Neuronal stem cell (in vitro differentiated cells): ENCODE measurements around the gene ENTR1.

Experiments used
- DNase-seq: peaks from one replicate; pipeline ENCODE4 v3.0.0-alpha.2; 2013; ENCODE audit warnings: low spot score
- H2AFZ ChIP-seq: one replicate; pipeline ENCODE4 v1.6.1; 2013; ENCODE audit warnings: mild to moderate bottlenecking, low read length, inconsistent platforms
- H2AK5ac ChIP-seq: 2 replicates; pipeline ENCODE4 v1.6.1; 2013; ENCODE audit warnings: low read depth, mild to moderate bottlenecking, inconsistent platforms, low read length, moderate library complexity, mixed read lengths
- H2BK120ac ChIP-seq: 2 replicates; pipeline ENCODE4 v1.6.1; 2013; ENCODE audit warnings: low read depth, mild to moderate bottlenecking, inconsistent platforms, low read length, moderate library complexity, mixed read lengths
- H2BK12ac ChIP-seq: one replicate; pipeline ENCODE4 v1.6.1; 2013; ENCODE audit warnings: low read length, inconsistent platforms
- H2BK15ac ChIP-seq: 2 replicates; pipeline ENCODE4 v1.6.1; 2013; ENCODE audit warnings: mild to moderate bottlenecking, low read length, inconsistent platforms, mixed read lengths
- H2BK5ac ChIP-seq: one replicate; pipeline ENCODE4 v1.6.1; 2013; ENCODE audit warnings: inconsistent platforms, mild to moderate bottlenecking, low read length, moderate library complexity
- H3K14ac ChIP-seq: one replicate; pipeline ENCODE4 v1.6.1; 2013; ENCODE audit warnings: low read length, inconsistent platforms
- H3K18ac ChIP-seq: 2 replicates; pipeline ENCODE4 v1.6.1; 2013; ENCODE audit warnings: low read length, inconsistent platforms
- H3K23ac ChIP-seq: 2 replicates; pipeline ENCODE4 v1.6.1; 2013; ENCODE audit warnings: low read depth, mild to moderate bottlenecking, mixed read lengths, low read length, inconsistent platforms; ENCODE audit not compliant: poor library complexity
- H3K27ac ChIP-seq: replicated peaks from 3 replicates; pipeline ENCODE4 v1.5.1; 2013; ENCODE audit warnings: low read length, inconsistent platforms
- H3K27me3 ChIP-seq, 3 experiments: 2 replicates each; pipeline ENCODE4 v1.6.1; 2013; ENCODE audit warnings: low read length in 3 of 3, mild to moderate bottlenecking in 2 of 3, inconsistent platforms in 1 of 3, low read depth in 1 of 3, mixed read lengths in 1 of 3, moderate library complexity in 1 of 3; ENCODE audit not compliant: control insufficient read depth in 3 of 3, insufficient read depth in 3 of 3
- H3K36me3 ChIP-seq, 2 donors: replicated peaks in 1 of 2; 2 replicates each; pipeline ENCODE4 v1.6.1; 2013; ENCODE audit warnings: low read length in 2 of 2; ENCODE audit not compliant: control insufficient read depth in 2 of 2, insufficient read depth in 2 of 2
- H3K4ac ChIP-seq: 2 replicates; pipeline ENCODE4 v1.6.1; 2013; ENCODE audit warnings: inconsistent platforms, mild to moderate bottlenecking, low read length, moderate library complexity
- H3K4me1 ChIP-seq, 2 donors: 1 replicate in 1 of 2; 2 replicates in 1 of 2; pipeline ENCODE4 v1.6.1; 2013; ENCODE audit warnings: low read length in 2 of 2, low read depth in 1 of 2; ENCODE audit not compliant: control insufficient read depth in 2 of 2, insufficient read depth in 1 of 2
- H3K4me2 ChIP-seq: one replicate; pipeline ENCODE4 v1.6.1; 2013; ENCODE audit warnings: mild to moderate bottlenecking, low read length, inconsistent platforms; ENCODE audit not compliant: insufficient read depth, poor library complexity, severe bottlenecking
- H3K4me3 ChIP-seq, 2 donors: 2 replicates each; pipeline ENCODE4 v1.5.1; 2013; ENCODE audit warnings: low read length in 2 of 2, mild to moderate bottlenecking in 2 of 2, inconsistent platforms in 1 of 2, moderate library complexity in 1 of 2
- H3K79me1 ChIP-seq: one replicate; pipeline ENCODE4 v1.6.1; 2013; ENCODE audit warnings: low read depth, mild to moderate bottlenecking, inconsistent platforms, low read length, moderate library complexity
- H3K9ac ChIP-seq: one replicate; pipeline ENCODE4 v1.6.1; 2013; ENCODE audit warnings: mild to moderate bottlenecking, low read depth, low read length, inconsistent platforms; ENCODE audit not compliant: poor library complexity
- H3K9me3 ChIP-seq, 2 donors: replicated peaks in 1 of 2; 2 replicates each; pipeline versions ENCODE3 to v1.6.1; 2013; ENCODE audit warnings: low read length in 2 of 2, mild to moderate bottlenecking in 2 of 2, inconsistent platforms in 1 of 2, low read depth in 1 of 2, mixed read lengths in 1 of 2, moderate library complexity in 1 of 2; ENCODE audit not compliant: control insufficient read depth in 2 of 2, insufficient read depth in 1 of 2
- H4K8ac ChIP-seq: one replicate; pipeline ENCODE4 v1.6.1; 2013; ENCODE audit warnings: low read depth, mild to moderate bottlenecking, inconsistent platforms, low read length, moderate library complexity
- H4K91ac ChIP-seq: one replicate; pipeline ENCODE4 v1.6.1; 2013; ENCODE audit warnings: low read length, low read depth, mild to moderate bottlenecking, inconsistent platforms; ENCODE audit not compliant: poor library complexity
- WGBS, 2 donors: extraction: QIAGEN DNeasy Blood & Tissue Kit; methylation state at CpG; one replicate each; pipeline ENCODE4 v1.1.7; 2013; ENCODE audit warnings: missing lambda C conversion rate in 2 of 2, mixed read lengths in 1 of 2; ENCODE audit not compliant: insufficient read length in 2 of 2, insufficient replicate concordance in 1 of 2; ENCODE audit errors: extremely low coverage in 2 of 2; 5-methylcytosine and 5-hydroxymethylcytosine counted together

Gene ENTR1

GRCh38 chr9:136379003-136379287, 31.5 kb downstream of the ENTR1 start:
- no peak overlapping the region for H4K8ac ChIP-seq
- H3K4me3 ChIP-seq, result no peak overlapping the region
- H3K9ac ChIP-seq, result no peak overlapping the region
- H3K4me1 ChIP-seq, result no peaks in the 10 kb centered on the region
- no peak overlapping the region for H2AFZ ChIP-seq
- peaks cover 38 to 80% of the 10 kb centered on the region in 2 donors for H3K36me3 ChIP-seq
- DNase-seq, result no peak
- H3K9me3 ChIP-seq, result no peaks in the 10 kb centered on the region
- H3K18ac ChIP-seq, result no peak overlapping the region
- H2BK12ac ChIP-seq, result no peak overlapping the region
- H3K4ac ChIP-seq, result no peak overlapping the region
- no peaks in the 10 kb centered on the region for H3K27me3 ChIP-seq
- no peak overlapping the region for H2BK5ac ChIP-seq
- no peak overlapping the region for H3K23ac ChIP-seq
- no peak overlapping the region for H4K91ac ChIP-seq
- no peak overlapping the region for H3K4me2 ChIP-seq
- no peak overlapping the region for H2BK15ac ChIP-seq
- peaks cover 2% of the 10 kb centered on the region for H3K79me1 ChIP-seq
- no CpG with 5 or more reads among the region's 18 CpGs for WGBS, 2 donors
- H2BK120ac ChIP-seq, result no peak overlapping the region
- no peak overlapping the region for H2AK5ac ChIP-seq
- no peak overlapping the region for H3K27ac ChIP-seq
- no peak overlapping the region for H3K14ac ChIP-seq

DNA sequence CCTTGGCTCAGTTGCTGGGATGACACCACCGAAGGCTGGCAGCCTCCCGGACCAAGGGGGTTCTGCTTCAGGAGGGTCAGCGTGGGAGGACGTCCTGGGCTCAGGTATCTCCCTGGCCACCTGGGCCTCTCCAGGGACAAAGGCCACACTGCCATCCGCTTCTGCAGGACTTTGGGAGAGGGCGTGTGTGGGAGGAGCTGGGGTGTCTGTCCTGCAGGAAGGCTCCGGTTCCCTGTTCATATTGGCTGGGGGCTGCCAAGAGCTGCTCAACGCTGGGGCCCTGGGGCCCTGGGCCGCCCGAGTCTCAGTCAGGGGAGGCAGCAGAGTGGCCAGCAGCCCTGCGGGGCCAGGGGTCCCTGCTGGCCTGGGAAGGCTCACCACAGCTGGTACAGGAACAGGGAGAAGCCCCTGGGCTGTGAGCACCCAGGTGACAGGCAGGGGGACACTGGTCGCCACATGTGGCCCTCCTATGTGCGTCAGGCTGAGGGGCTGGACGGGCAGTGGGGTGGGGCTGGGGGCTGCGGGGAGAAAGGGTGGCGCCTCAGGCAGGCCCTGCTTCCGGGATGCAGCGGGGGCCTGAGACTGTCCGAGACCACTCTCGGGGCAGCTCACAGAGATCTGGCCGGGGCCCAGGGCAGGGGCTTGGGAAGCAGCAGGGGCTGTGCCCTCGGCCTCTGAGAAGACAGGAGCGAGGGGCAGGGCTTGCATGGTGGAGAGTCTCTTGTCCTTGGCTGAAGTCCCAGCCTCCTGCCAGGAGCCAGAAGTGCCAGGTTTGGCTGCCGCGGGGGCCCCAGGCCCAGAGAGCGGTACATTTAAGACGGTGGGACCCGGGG, 32.0 kb downstream of the ENTR1 start:
- Histone ChIP-seq H3K4me3 (no peak overlapping the region), H3K23ac (no peak overlapping the region), H3K4me2 (no peak overlapping the region), H2BK12ac (no peak overlapping the region), H3K9ac (no peak overlapping the region), H2BK15ac (no peak overlapping the region), H3K9me3 (no peaks in the 10 kb centered on the region), H3K27ac (no peak overlapping the region), H3K4ac (no peak overlapping the region), H4K91ac (no peak overlapping the region), H2AK5ac (no peak overlapping the region), H3K27me3 (no peaks in the 10 kb centered on the region), H3K36me3 (peaks cover 35 to 75% of the 10 kb centered on the region in 2 donors), H2BK5ac (no peak overlapping the region), H3K18ac (no peak overlapping the region), H2BK120ac (no peak overlapping the region), H3K79me1 (peaks cover 2% of the 10 kb centered on the region), H4K8ac (no peak overlapping the region), H2AFZ (no peak overlapping the region), H3K14ac (no peak overlapping the region), H3K4me1 (peaks cover 0 to 6% of the 10 kb centered on the region in 2 donors)
- WGBS, 2 donors, result no CpG with 5 or more reads among the region's 28 CpGs
- DNase-seq, result no peak

DNA sequence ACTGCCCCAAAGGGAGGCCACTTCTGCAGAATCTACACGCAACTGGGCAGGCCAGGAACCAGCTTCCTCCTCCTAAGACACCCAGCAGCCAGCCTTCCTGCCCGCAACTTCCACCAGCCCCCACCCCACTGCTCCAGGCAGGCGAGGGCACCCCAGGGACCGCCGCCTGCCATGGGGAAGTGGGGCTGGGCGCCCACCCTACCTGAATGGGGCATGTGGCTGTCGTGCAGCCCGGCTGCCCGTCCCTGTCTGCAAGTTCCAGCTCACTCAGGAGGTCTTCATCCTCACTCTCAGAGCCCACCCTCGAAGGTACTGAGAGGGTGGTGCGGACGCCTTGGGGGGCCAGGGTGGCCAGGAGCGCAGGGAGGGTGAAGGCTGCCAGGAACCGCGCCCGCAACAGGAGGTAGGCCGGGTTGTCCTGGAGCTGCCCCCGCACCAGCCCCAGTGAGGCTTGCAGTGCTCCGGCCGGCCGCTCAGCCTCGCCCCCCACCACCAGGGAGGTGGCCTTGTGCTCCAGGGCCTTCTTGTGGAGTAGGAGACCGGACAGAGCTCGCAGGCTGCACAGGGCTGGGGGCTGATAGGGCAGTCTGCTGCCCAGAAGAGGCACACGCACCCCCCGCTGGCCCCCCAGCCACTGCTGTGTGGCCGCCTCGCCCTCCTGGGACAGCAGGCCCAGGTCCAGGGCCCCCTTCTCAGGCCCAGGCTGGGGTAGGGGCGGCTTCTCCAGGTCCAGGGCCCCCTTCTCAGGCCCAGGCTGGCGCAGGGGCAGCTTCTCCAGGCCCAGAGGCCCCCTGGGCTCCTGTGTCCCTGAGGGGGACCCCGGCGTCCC, 32.9 kb downstream of the ENTR1 start:
- no peak overlapping the region for H3K23ac ChIP-seq

DNA sequence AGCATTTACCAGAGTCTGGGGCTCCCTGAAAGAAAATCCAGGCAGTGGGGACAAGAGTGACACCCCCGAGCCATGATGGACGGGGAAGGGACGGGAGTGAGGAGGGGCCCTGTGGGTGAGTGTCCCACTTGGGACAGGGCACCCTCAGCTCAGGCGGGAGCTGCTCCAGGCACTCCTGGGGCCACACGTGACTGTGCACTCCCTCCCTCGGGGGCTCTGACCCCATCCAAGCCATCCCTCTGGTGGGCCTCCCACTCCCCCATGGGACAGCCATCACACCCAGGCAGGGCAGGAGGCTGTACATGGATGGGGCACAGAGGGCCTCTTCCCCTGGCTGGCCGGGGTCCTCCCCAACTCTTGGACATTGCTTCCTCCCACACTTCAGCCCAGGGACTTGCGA, 34.0 kb downstream of the ENTR1 start:
- Histone ChIP-seq H3K9ac (peak overlapping the region; percentile 21), H3K18ac (no peak overlapping the region), H4K8ac (peak overlapping the region; percentile 65), H2BK120ac (no peak overlapping the region), H2AK5ac (no peak overlapping the region), H3K14ac (no peak overlapping the region), H3K79me1 (peaks cover 2% of the 10 kb centered on the region), H3K36me3 (peaks cover 17 to 56% of the 10 kb centered on the region in 2 donors), H2BK15ac (no peak overlapping the region), H2BK12ac (no peak overlapping the region), H3K27ac (no peak overlapping the region), H4K91ac (no peak overlapping the region), H3K9me3 (no peaks in the 10 kb centered on the region), H3K23ac (peak overlapping the region; percentile 20), H3K4ac (no peak overlapping the region), H2AFZ (no peak overlapping the region), H3K4me2 (no peak overlapping the region), H3K27me3 (no peaks in the 10 kb centered on the region), H3K4me1 (peaks cover 8 to 21% of the 10 kb centered on the region in 2 donors), H3K4me3 (no peak overlapping the region), H2BK5ac (no peak overlapping the region)
- no CpG with 5 or more reads among the region's 8 CpGs for WGBS, 2 donors
- DNase-seq, result no peak

More for the DNA sequence above, 32.9 kb downstream of the ENTR1 start:
- no peak overlapping the region for H2BK15ac ChIP-seq
- no peak overlapping the region for H2BK5ac ChIP-seq
- no peak overlapping the region for H2AFZ ChIP-seq
- no CpG with 5 or more reads among the region's 32 CpGs for WGBS, 2 donors
- no peak overlapping the region for H3K4ac ChIP-seq
- no peak overlapping the region for H2BK12ac ChIP-seq
- H3K14ac ChIP-seq, result no peak overlapping the region
- H3K4me3 ChIP-seq, result no peak overlapping the region
- H3K9me3 ChIP-seq, result no peaks in the 10 kb centered on the region
- no peak overlapping the region for H2BK120ac ChIP-seq
- H4K91ac ChIP-seq, result no peak overlapping the region
- no peak overlapping the region for H3K18ac ChIP-seq
- H3K4me1 ChIP-seq, result peaks cover 5 to 14% of the 10 kb centered on the region in 2 donors
- DNase-seq, result no peak
- no peak overlapping the region for H3K4me2 ChIP-seq
- H3K27me3 ChIP-seq, result no peaks in the 10 kb centered on the region
- no peak overlapping the region for H4K8ac ChIP-seq
- H3K9ac ChIP-seq, result no peak overlapping the region
- H3K27ac ChIP-seq, result no peak overlapping the region
- peaks cover 2% of the 10 kb centered on the region for H3K79me1 ChIP-seq
- no peak overlapping the region for H2AK5ac ChIP-seq
- H3K36me3 ChIP-seq, result peaks cover 27 to 67% of the 10 kb centered on the region in 2 donors
